SHP77 (cell line): ENCODE data around the gene RUNX1.

ENCODE experiments used
- DNase-seq, 2 experiments: peaks; one replicate each; lab custom pipeline; 2025; lab: John Stamatoyannopoulos, UW

RUNX1 gene

GRCh38 chr21:34788879-34789278 lies 260.2 kb downstream of the RUNX1 start:
- no peak for DNase-seq

- no peak for DNase-seq
Observed at GRCh38 chr21:34783815-34784214, 265.3 kb downstream of the RUNX1 start.

- no peak for DNase-seq
Observed at GRCh38 chr21:34782506-34783360, 266.4 kb downstream of the RUNX1 start.

- no peak for DNase-seq
Observed at GRCh38 chr21:34781526-34781925, 267.6 kb downstream of the RUNX1 start.

- DNase-seq, result no peak
Observed at GRCh38 chr21:34779860-34780259, 269.2 kb downstream of the RUNX1 start.

GRCh38 chr21:34775793-34776192 lies 273.3 kb downstream of the RUNX1 start:
- DNase-seq, result no peak

- DNase-seq, result no peak
Observed at GRCh38 chr21:34774750-34775149, 274.4 kb downstream of the RUNX1 start.

- DNase-seq, result peak in 1 of 2 experiments; percentile 49
Observed at GRCh38 chr21:34771512-34772028, 277.5 kb downstream of the RUNX1 start.

- DNase-seq, result no peak
Observed at GRCh38 chr21:34770576-34770975, 278.5 kb downstream of the RUNX1 start.

- DNase-seq, result no peak
Observed at GRCh38 chr21:34768326-34768725, 280.8 kb downstream of the RUNX1 start.

GRCh38 chr21:34766862-34767261 lies 282.2 kb downstream of the RUNX1 start:
- DNase-seq, result no peak

GRCh38 chr21:34765619-34766018 lies 283.5 kb downstream of the RUNX1 start:
- no peak for DNase-seq

- no peak for DNase-seq
Observed at GRCh38 chr21:34764715-34765284, 284.3 kb downstream of the RUNX1 start.

- no peak for DNase-seq
Observed at GRCh38 chr21:34762786-34763185, 286.3 kb downstream of the RUNX1 start.

GRCh38 chr21:34761758-34762330 lies 287.3 kb downstream of the RUNX1 start:
- DNase-seq, result no peak

- no peak for DNase-seq
Observed at GRCh38 chr21:34754690-34755647, 294.1 kb downstream of the RUNX1 start.

GRCh38 chr21:34748862-34749261 lies 300.2 kb downstream of the RUNX1 start:
- no peak for DNase-seq

- DNase-seq, result peak; percentile 82 to 84
Observed at GRCh38 chr21:34745557-34746255, 303.4 kb downstream of the RUNX1 start.

- no peak for DNase-seq
Observed at GRCh38 chr21:34744801-34745200, 304.3 kb downstream of the RUNX1 start.

- DNase-seq, result no peak
Observed at GRCh38 chr21:34743831-34744230, 305.3 kb downstream of the RUNX1 start.

GRCh38 chr21:34743285-34743684 lies 305.8 kb downstream of the RUNX1 start:
- no peak for DNase-seq
